IMR-90 (cell line): ENCODE results near the gene CLCN5. TPM values are rescaled to one million over a fixed set of nuclear protein-coding genes. Genes with fewer than 3 reads are reported as not detected.

Source experiments
- ATAC-seq: fragments of 200-7000 bp; cut with Tn5 transposase; 2 replicates; pipeline ENCODE4 v1.9.1; 2020; ENCODE audit warnings: low read depth, mild to moderate bottlenecking, moderate library complexity
- BruUV-seq: library from RNA; stranded (reverse); fragments of 400-500 nt; replicated peaks from 2 replicates; lab custom pipeline; 2021; lab: Mats Ljungman, UMichigan
- CTCF ChIA-PET: fragments of 300-600 bp; formaldehyde crosslinking; extraction: SDS; loops from one replicate; lab custom pipeline; 2021; ENCODE audit warnings: antibody characterized with exemption; lab: Yijun Ruan, JAX
- POLR2A ChIA-PET: fragments of 300-600 bp; sonication (Branson Sonifier 250); formaldehyde crosslinking; loops from one replicate; lab custom pipeline; 2022; ENCODE audit warnings: antibody characterized with exemption; ENCODE audit not compliant: unreplicated experiment; lab: Charles Lee
- DNase-seq: peaks from one replicate; pipeline ENCODE4 v3.0.0; 2013
- H2AFZ ChIP-seq: replicated peaks from 2 replicates; pipeline ENCODE3; 2013; ENCODE audit warnings: low read length, mild to moderate bottlenecking; ENCODE audit not compliant: poor library complexity
- H2AK5ac ChIP-seq: 2 replicates; pipeline ENCODE4 v1.6.1; 2013; ENCODE audit warnings: low read depth, low read length, inconsistent platforms
- H2AK9ac ChIP-seq: replicated peaks from 2 replicates; pipeline ENCODE3; 2013; ENCODE audit warnings: mild to moderate bottlenecking, low read depth, low read length, moderate library complexity; ENCODE audit not compliant: poor library complexity
- H2BK120ac ChIP-seq: 2 replicates; pipeline ENCODE4 v1.6.1; 2013; ENCODE audit warnings: low read depth, low read length, inconsistent platforms
- H2BK15ac ChIP-seq: 3 replicates; pipeline ENCODE4 v1.6.1; 2013; ENCODE audit warnings: low read depth, low read length, inconsistent platforms
- H2BK20ac ChIP-seq: 2 replicates; pipeline ENCODE4 v1.6.1; 2013; ENCODE audit warnings: low read depth, mild to moderate bottlenecking, inconsistent platforms, low read length, moderate library complexity
- H2BK5ac ChIP-seq: 2 replicates; pipeline ENCODE4 v1.6.1; 2013; ENCODE audit warnings: mild to moderate bottlenecking, low read depth, low read length, inconsistent platforms; ENCODE audit not compliant: poor library complexity, severe bottlenecking
- H3K14ac ChIP-seq: replicated peaks from 2 replicates; pipeline ENCODE4 v1.6.1; 2013; ENCODE audit warnings: low read depth, low read length, inconsistent platforms
- H3K18ac ChIP-seq: 2 replicates; pipeline ENCODE4 v1.6.1; 2013; ENCODE audit warnings: low read depth, low read length, control low read depth
- H3K23ac ChIP-seq: 2 replicates; pipeline ENCODE4 v1.6.1; 2013; ENCODE audit warnings: low read depth, low read length, inconsistent platforms
- H3K27ac ChIP-seq: 2 replicates; pipeline ENCODE4 v1.5.1; 2013; ENCODE audit warnings: mild to moderate bottlenecking, control low read depth, low read length; ENCODE audit not compliant: insufficient read depth
- H3K27me3 ChIP-seq: 2 replicates; pipeline ENCODE4 v1.6.1; 2013; ENCODE audit warnings: low read length; ENCODE audit not compliant: control insufficient read depth, insufficient read depth
- H3K36me3 ChIP-seq: 2 replicates; pipeline ENCODE4 v1.6.1; 2013; ENCODE audit warnings: low read length, mixed read lengths; ENCODE audit not compliant: control insufficient read depth, insufficient read depth
- H3K4ac ChIP-seq: 2 replicates; pipeline ENCODE4 v1.6.1; 2013; ENCODE audit warnings: low read depth, low read length, inconsistent platforms
- H3K4me1 ChIP-seq: 2 replicates; pipeline ENCODE4 v1.6.1; 2013; ENCODE audit warnings: low read length, mixed read lengths; ENCODE audit not compliant: control insufficient read depth, insufficient read depth
- H3K4me2 ChIP-seq: 2 replicates; pipeline ENCODE4 v1.6.1; 2013; ENCODE audit warnings: low read depth, mild to moderate bottlenecking, control low read depth, low read length, moderate library complexity
- H3K4me3 ChIP-seq: 2 replicates; pipeline ENCODE4 v1.5.1; 2013; ENCODE audit warnings: low read depth, mild to moderate bottlenecking, control low read depth, low read length, moderate library complexity; ENCODE audit not compliant: insufficient read depth
- H3K56ac ChIP-seq: 2 replicates; pipeline ENCODE4 v1.6.1; 2013; ENCODE audit warnings: low read length, inconsistent platforms; ENCODE audit not compliant: insufficient read depth; ENCODE audit errors: extremely low read depth
- H3K79me1 ChIP-seq, 2 experiments: 2 replicates each; pipeline ENCODE4 v1.6.1; 2013; ENCODE audit warnings: low read length in 2 of 2, inconsistent platforms in 1 of 2, low read depth in 1 of 2
- H3K9ac ChIP-seq: 2 replicates; pipeline ENCODE4 v1.6.1; 2013; ENCODE audit warnings: low read depth, low read length, control low read depth
- H3K9me1 ChIP-seq: 2 replicates; pipeline ENCODE4 v1.6.1; 2013; ENCODE audit warnings: low read length, inconsistent platforms; ENCODE audit not compliant: insufficient read depth
- H3K9me3 ChIP-seq: 2 replicates; pipeline ENCODE4 v1.6.1; 2013; ENCODE audit warnings: low read length; ENCODE audit not compliant: control insufficient read depth, insufficient read depth
- H4K20me1 ChIP-seq: 2 replicates; pipeline ENCODE4 v1.6.1; 2013; ENCODE audit warnings: low read length, inconsistent platforms; ENCODE audit not compliant: insufficient read depth
- H4K5ac ChIP-seq: 2 replicates; pipeline ENCODE4 v1.6.1; 2013; ENCODE audit warnings: mild to moderate bottlenecking, low read depth, low read length, control low read depth
- H4K8ac ChIP-seq, 2 experiments: 2 replicates each; pipeline ENCODE4 v1.6.1; 2013; ENCODE audit warnings: low read depth in 2 of 2, low read length in 2 of 2, control low read depth in 1 of 2, inconsistent platforms in 1 of 2
- H4K91ac ChIP-seq: 2 replicates; pipeline ENCODE4 v1.6.1; 2013; ENCODE audit warnings: low read depth, low read length, inconsistent platforms; ENCODE audit not compliant: insufficient read depth
- CEBPB ChIP-seq: IDR thresholded peaks from 2 replicates; pipeline ENCODE4 v1.6.1; 2012; ENCODE audit warnings: low read depth, low read length, improper control_type of control experiment
- CTCF ChIP-seq: conservative IDR thresholded peaks from 2 replicates; pipeline ENCODE4 v1.5.1; 2012; ENCODE audit warnings: mild to moderate bottlenecking, low read depth, low read length, improper control_type of control experiment
- ELK1 ChIP-seq: fragments of 150-350 bp; IDR thresholded peaks from 2 replicates; pipeline ENCODE4 v1.6.1; 2016; ENCODE audit warnings: low read depth, mild to moderate bottlenecking, low read length, moderate library complexity, borderline replicate concordance
- MAFK ChIP-seq: IDR thresholded peaks from 2 replicates; pipeline ENCODE4 v1.6.1; 2012; ENCODE audit warnings: low read depth, low read length, improper control_type of control experiment
- MAZ ChIP-seq: IDR thresholded peaks from 2 replicates; pipeline ENCODE4 v1.6.1; 2012; ENCODE audit warnings: low read depth, mild to moderate bottlenecking, low read length, improper control_type of control experiment, moderate library complexity, borderline replicate concordance
- POLR2A ChIP-seq: IDR thresholded peaks from 2 replicates; pipeline ENCODE4 v1.6.1; 2012; ENCODE audit warnings: mild to moderate bottlenecking, low read depth, low read length
- RAD21 ChIP-seq: IDR thresholded peaks from 2 replicates; pipeline ENCODE4 v1.6.1; 2012; ENCODE audit warnings: low read length, improper control_type of control experiment
- RCOR1 ChIP-seq: IDR thresholded peaks from 2 replicates; pipeline ENCODE4 v1.6.1; 2012; ENCODE audit warnings: mild to moderate bottlenecking, low read length, improper control_type of control experiment; ENCODE audit not compliant: insufficient replicate concordance
- WGBS, 2 experiments: methylation state at CpG; one replicate each; pipeline versions ENCODE4 v1.1.5 to v1.1.7; 2013; ENCODE audit warnings: missing lambda C conversion rate in 2 of 2; ENCODE audit not compliant: insufficient read length in 1 of 2; ENCODE audit errors: extremely low coverage in 2 of 2; 5-methylcytosine and 5-hydroxymethylcytosine counted together
- dilution Hi-C: fragments of 300-500 bp; cut with HindIII; formaldehyde crosslinking; loops from one replicate; pipeline ENCODE4 v1.14.3; 2018; ENCODE audit warnings: low sequenced_read_pairs; ENCODE audit not compliant: unreplicated experiment
- in situ Hi-C: fragments of 300-500 bp; cut with MboI; formaldehyde crosslinking; loops from 3 replicates; pipeline ENCODE4 v1.14.3; 2019; ENCODE audit warnings: low sequenced_read_pairs, inconsistent platforms, mixed read lengths
- intact Hi-C: fragments of 100-400 bp; cut with micrococcal nuclease; formaldehyde crosslinking; loops from 2 replicates; pipeline ENCODE4 v1.10.0; 2022
- polyA plus RNA-seq, 3 experiments: library from polyadenylated mRNA; depleted of rRNA; stranded (reverse); fragments of >200 nt; gene quantifications; 2 replicates each; pipeline ENCODE4 v1.2.3, GENCODE V29; 2012; ENCODE audit warnings: low replicate concordance in 1 of 3
- total RNA-seq: library from RNA; depleted of rRNA; stranded (reverse); fragments of >200 nt; gene quantifications from 2 replicates; pipeline ENCODE4 v1.2.3, GENCODE V29; 2012

CLCN5 gene
- total and polyA plus RNA-seq, 2 of the 4 experiments (the other 2 are of a cell fraction), result 1.4 to 5.9 TPM

- dilution Hi-C loops (no loop called here), in situ Hi-C loops (no loop called here), intact Hi-C loops (no loop called here)
- no peak overlapping the region for H3K56ac ChIP-seq
- H3K27me3 ChIP-seq, result peaks cover 2% of the 10 kb centered on the region
- no peaks in the 10 kb centered on the region for H3K79me1 ChIP-seq
- no peak overlapping the region for H3K4ac ChIP-seq
- H4K5ac ChIP-seq, result no peak overlapping the region
- no peak overlapping the region for H3K9ac ChIP-seq
- DNase-seq, result no peak
- no peak overlapping the region for H3K27ac ChIP-seq
- WGBS, 2 experiments, result no CpG with 5 or more reads among the region's 1 CpG
- TF ChIP-seq RAD21 (no peak), MAZ (no peak), CTCF (no peak), MAFK (no peak), CEBPB (no peak), RCOR1 (no peak), POLR2A (no peak), ELK1 (no peak)
- H3K4me2 ChIP-seq, result no peak overlapping the region
- no peak overlapping the region for H4K91ac ChIP-seq
- no peaks in the 10 kb centered on the region for H3K36me3 ChIP-seq
- H2BK15ac ChIP-seq, result no peak overlapping the region
- BruUV-seq, result no TSS peak
- H2AK5ac ChIP-seq, result no peak overlapping the region
- no peak overlapping the region for H2AK9ac ChIP-seq
- H2BK5ac ChIP-seq, result no peak overlapping the region
- H3K18ac ChIP-seq, result no peak overlapping the region
- POLR2A ChIA-PET, result no interaction called here
- H2AFZ ChIP-seq, result no peak overlapping the region
- no peaks in the 10 kb centered on the region for H4K20me1 ChIP-seq
- no peaks in the 10 kb centered on the region for H3K9me3 ChIP-seq
- CTCF ChIA-PET, result no interaction called here
- H3K23ac ChIP-seq, result no peak overlapping the region
- ATAC-seq, result no peak
- H3K4me1 ChIP-seq, result no peaks in the 10 kb centered on the region
- no peak overlapping the region for H2BK20ac ChIP-seq
- no peak overlapping the region for H4K8ac ChIP-seq
- no peaks in the 10 kb centered on the region for H3K9me1 ChIP-seq
- no peak overlapping the region for H3K4me3 ChIP-seq
- no peak overlapping the region for H3K14ac ChIP-seq
- H2BK120ac ChIP-seq, result no peak overlapping the region
Measured at GRCh38 chrX:49992853-49993252, 70.5 kb downstream of the CLCN5 start.
